Neutrophil (primary cell): ENCODE data around the gene TBCA.

Experiments used
- H3K27ac ChIP-seq: fragments of 200-600 bp; sonication (generic); 2 replicates; pipeline ENCODE4 v1.5.1; 2016; ENCODE audit warnings: mild to moderate bottlenecking, moderate library complexity
- H3K27me3 ChIP-seq: fragments of 200-600 bp; sonication (generic); 2 replicates; pipeline ENCODE4 v1.6.0; 2016; ENCODE audit warnings: mild to moderate bottlenecking
- H3K36me3 ChIP-seq: fragments of 200-600 bp; sonication (generic); 2 replicates; pipeline ENCODE4 v1.5.1; 2017
- H3K4me1 ChIP-seq, 2 experiments: fragments of 200-600 bp in 1 of 2; sonication (generic) in 1 of 2; 1 replicate in 1 of 2; 2 replicates in 1 of 2; pipeline versions ENCODE4 v1.5.1 to v1.6.1; 2013 to 2016; ENCODE audit warnings: low read depth in 1 of 2, low read length in 1 of 2, mild to moderate bottlenecking in 1 of 2, moderate library complexity in 1 of 2; ENCODE audit not compliant: control insufficient read depth in 1 of 2, insufficient read depth in 1 of 2
- H3K4me3 ChIP-seq, 2 experiments: fragments of 200-600 bp in 1 of 2; sonication (generic) in 1 of 2; 1 replicate in 1 of 2; 2 replicates in 1 of 2; pipeline ENCODE4 v1.5.1; 2013 to 2016; ENCODE audit warnings: low read depth in 1 of 2, low read length in 1 of 2, mild to moderate bottlenecking in 1 of 2, moderate library complexity in 1 of 2
- H3K9me3 ChIP-seq: fragments of 200-600 bp; sonication (generic); 2 replicates; pipeline ENCODE4 v1.5.1; 2016
- CTCF ChIP-seq: fragments of 200-600 bp; sonication (generic); IDR thresholded peaks from 2 replicates; pipeline ENCODE4 v1.5.1; 2016; ENCODE audit warnings: antibody characterized with exemption

TBCA gene

GRCh38 chr5:77772729-77773128 is 3.4 kb downstream of the TBCA start:
- no peak for TF ChIP-seq CTCF
- Histone ChIP-seq H3K9me3 (no peaks in the 10 kb centered on the region), H3K4me1 (peaks cover 27 to 29% of the 10 kb centered on the region in 2 experiments), H3K27me3 (no peaks in the 10 kb centered on the region), H3K4me3 (no peak overlapping the region), H3K27ac (no peak overlapping the region), H3K36me3 (no peaks in the 10 kb centered on the region)

- no peaks in the 10 kb centered on the region for H3K27me3 ChIP-seq
- peaks cover 22 to 25% of the 10 kb centered on the region in 2 experiments for H3K4me1 ChIP-seq
- TF ChIP-seq CTCF, result no peak
- no peak overlapping the region for H3K4me3 ChIP-seq
- H3K27ac ChIP-seq, result no peak overlapping the region
- no peaks in the 10 kb centered on the region for H3K36me3 ChIP-seq
- H3K9me3 ChIP-seq, result no peaks in the 10 kb centered on the region
Observed at GRCh38 chr5:77771452-77771851, 4.7 kb downstream of the TBCA start.

- no peak overlapping the region for H3K4me3 ChIP-seq
- no peaks in the 10 kb centered on the region for H3K9me3 ChIP-seq
- H3K27ac ChIP-seq, result no peak overlapping the region
- no peaks in the 10 kb centered on the region for H3K27me3 ChIP-seq
- no peaks in the 10 kb centered on the region for H3K36me3 ChIP-seq
- no peak for TF ChIP-seq CTCF
- H3K4me1 ChIP-seq, result peaks cover 19 to 22% of the 10 kb centered on the region in 2 experiments
Observed at GRCh38 chr5:77770293-77771005, 5.7 kb downstream of the TBCA start.

GRCh38 chr5:77768978-77769377 is 7.2 kb downstream of the TBCA start:
- no peak overlapping the region for H3K27ac ChIP-seq
- no peak for TF ChIP-seq CTCF
- no peaks in the 10 kb centered on the region for H3K36me3 ChIP-seq
- H3K4me3 ChIP-seq, result no peak overlapping the region
- H3K9me3 ChIP-seq, result no peaks in the 10 kb centered on the region
- peaks cover 8 to 16% of the 10 kb centered on the region in 2 experiments for H3K4me1 ChIP-seq
- H3K27me3 ChIP-seq, result no peaks in the 10 kb centered on the region

GRCh38 chr5:77767301-77767700 is 8.8 kb downstream of the TBCA start:
- Histone ChIP-seq H3K27me3 (no peaks in the 10 kb centered on the region), H3K4me1 (peaks cover 8 to 16% of the 10 kb centered on the region in 2 experiments), H3K9me3 (no peaks in the 10 kb centered on the region), H3K27ac (no peak overlapping the region), H3K4me3 (no peak overlapping the region), H3K36me3 (no peaks in the 10 kb centered on the region)
- no peak for TF ChIP-seq CTCF
